H9 (cell line): ENCODE results near the gene FOXF2. TPM values are rescaled to one million over a fixed set of nuclear protein-coding genes. Genes with fewer than 3 reads are reported as not detected.

ENCODE experiments used
- DNase-seq: peaks from one replicate; pipeline ENCODE4 v3.0.0-alpha.2; 2017
- H2AFZ ChIP-seq: one replicate; pipeline ENCODE4 v1.6.1; 2013; ENCODE audit warnings: mild to moderate bottlenecking, low read length, control low read depth, moderate library complexity
- H2AK5ac ChIP-seq: 2 replicates; pipeline ENCODE4 v1.6.1; 2013; ENCODE audit warnings: low read length, control low read depth, mixed read lengths; ENCODE audit not compliant: insufficient read length
- H2BK120ac ChIP-seq: one replicate; pipeline ENCODE4 v1.6.1; 2013; ENCODE audit warnings: low read depth, mild to moderate bottlenecking, low read length, control low read depth, inconsistent platforms; ENCODE audit not compliant: poor library complexity, severe bottlenecking
- H2BK12ac ChIP-seq: 2 replicates; pipeline ENCODE4 v1.6.1; 2013; ENCODE audit warnings: low read length, control low read depth, mixed read lengths, low read depth; ENCODE audit not compliant: insufficient read length
- H2BK15ac ChIP-seq: 2 replicates; pipeline ENCODE4 v1.6.1; 2013; ENCODE audit warnings: low read depth, low read length, control low read depth
- H2BK20ac ChIP-seq: one replicate; pipeline ENCODE4 v1.6.1; 2013; ENCODE audit warnings: low read depth, mild to moderate bottlenecking, low read length, control low read depth, inconsistent platforms; ENCODE audit not compliant: poor library complexity, severe bottlenecking
- H2BK5ac ChIP-seq: 2 replicates; pipeline ENCODE4 v1.6.1; 2013; ENCODE audit warnings: low read length, control low read depth, mixed read lengths; ENCODE audit not compliant: insufficient read length
- H3K14ac ChIP-seq: 2 replicates; pipeline ENCODE4 v1.6.1; 2013; ENCODE audit warnings: low read length, control low read depth; ENCODE audit not compliant: insufficient read depth
- H3K18ac ChIP-seq: 2 replicates; pipeline ENCODE4 v1.6.1; 2013; ENCODE audit warnings: low read depth, mild to moderate bottlenecking, mixed read lengths, low read length, control low read depth; ENCODE audit not compliant: insufficient read length
- H3K23ac ChIP-seq: 2 replicates; pipeline ENCODE4 v1.6.1; 2013; ENCODE audit warnings: low read length, control low read depth, mixed read lengths, low read depth; ENCODE audit not compliant: insufficient read length
- H3K23me2 ChIP-seq: 2 replicates; pipeline ENCODE4 v1.6.1; 2013; ENCODE audit warnings: low read depth, mild to moderate bottlenecking, mixed read lengths, low read length, control low read depth; ENCODE audit not compliant: insufficient read length, poor library complexity, severe bottlenecking
- H3K27ac ChIP-seq: 2 replicates; pipeline ENCODE4 v1.5.1; 2013; ENCODE audit warnings: low read length, control low read depth, mixed read lengths, low read depth; ENCODE audit not compliant: insufficient read length
- H3K27me3 ChIP-seq: 2 replicates; pipeline ENCODE4 v1.6.1; 2013; ENCODE audit warnings: low read length, control low read depth, inconsistent platforms; ENCODE audit not compliant: insufficient read depth
- H3K4ac ChIP-seq: 2 replicates; pipeline ENCODE4 v1.6.1; 2013; ENCODE audit warnings: low read depth, mild to moderate bottlenecking, control low read depth, inconsistent platforms, low read length, moderate library complexity
- H3K4me1 ChIP-seq: 2 replicates; pipeline ENCODE4 v1.6.1; 2013; ENCODE audit warnings: low read length, control low read depth, inconsistent platforms; ENCODE audit not compliant: insufficient read depth
- H3K4me2 ChIP-seq: 2 replicates; pipeline ENCODE4 v1.6.1; 2013; ENCODE audit warnings: low read length, control low read depth, mixed read lengths; ENCODE audit not compliant: insufficient read length, insufficient read depth
- H3K56ac ChIP-seq: 2 replicates; pipeline ENCODE4 v1.6.1; 2013; ENCODE audit warnings: low read depth, mild to moderate bottlenecking, mixed read lengths, low read length, control low read depth; ENCODE audit not compliant: insufficient read length
- H3K79me1 ChIP-seq: 2 replicates; pipeline ENCODE4 v1.6.1; 2013; ENCODE audit warnings: low read depth, mild to moderate bottlenecking, moderate library complexity, low read length, control low read depth, inconsistent platforms; ENCODE audit not compliant: insufficient read depth, poor library complexity, severe bottlenecking
- H3K79me2 ChIP-seq: 2 replicates; pipeline ENCODE4 v1.6.1; 2013; ENCODE audit warnings: low read length, control low read depth, inconsistent platforms; ENCODE audit not compliant: insufficient read depth
- H3K9ac ChIP-seq: 2 replicates; pipeline ENCODE4 v1.6.1; 2013; ENCODE audit warnings: low read length, control low read depth, mixed read lengths; ENCODE audit not compliant: insufficient read length; ENCODE audit errors: extremely low read depth
- H3K9me3 ChIP-seq: one replicate; pipeline ENCODE4 v1.6.1; 2013; ENCODE audit warnings: low read depth, low read length, inconsistent platforms; ENCODE audit not compliant: control insufficient read depth
- H3T11ph ChIP-seq: one replicate; pipeline ENCODE4 v1.6.1; 2013; ENCODE audit warnings: mild to moderate bottlenecking, low read length, control low read depth, inconsistent platforms
- H4K20me1 ChIP-seq: one replicate; pipeline ENCODE4 v1.6.1; 2013; ENCODE audit not compliant: control insufficient read depth, insufficient read length, insufficient read depth
- H4K5ac ChIP-seq: 2 replicates; pipeline ENCODE4 v1.6.1; 2013; ENCODE audit warnings: low read depth, mild to moderate bottlenecking, mixed read lengths, low read length, control low read depth; ENCODE audit not compliant: insufficient read length
- H4K8ac ChIP-seq: replicated peaks from 2 replicates; pipeline ENCODE4 v1.6.1; 2013; ENCODE audit warnings: low read length, control low read depth, mixed read lengths, low read depth; ENCODE audit not compliant: insufficient read length
- H4K91ac ChIP-seq: 2 replicates; pipeline ENCODE4 v1.6.1; 2013; ENCODE audit warnings: low read depth, mild to moderate bottlenecking, moderate library complexity, mixed read lengths, low read length, control low read depth; ENCODE audit not compliant: insufficient read length
- H3K27ac Mint-ChIP-seq, 3 experiments: 2 replicates in 2 of 3; 3 replicates in 1 of 3; pipeline ENCODE4 v1.8.0; 2020 to 2021; ENCODE audit warnings: mixed read lengths in 3 of 3, mild to moderate bottlenecking in 1 of 3, moderate library complexity in 1 of 3
- H3K27me3 Mint-ChIP-seq: 2 replicates; pipeline ENCODE4 v1.8.0; 2021; ENCODE audit warnings: low read depth, mild to moderate bottlenecking, moderate library complexity, mixed read lengths
- H3K36me3 Mint-ChIP-seq, 3 experiments: 2 replicates in 2 of 3; 3 replicates in 1 of 3; pipeline ENCODE4 v1.8.0; 2020 to 2021; ENCODE audit warnings: low read depth in 3 of 3, mixed read lengths in 3 of 3; ENCODE audit not compliant: insufficient read depth in 1 of 3
- H3K4me1 Mint-ChIP-seq, 2 experiments: 2 replicates each; pipeline ENCODE4 v1.8.0; 2020; ENCODE audit warnings: mixed read lengths in 2 of 2
- H3K4me3 Mint-ChIP-seq, 2 experiments: 2 replicates in 1 of 2; 3 replicates in 1 of 2; pipeline ENCODE4 v1.8.0; 2020 to 2021; ENCODE audit warnings: mild to moderate bottlenecking in 2 of 2, mixed read lengths in 2 of 2, moderate library complexity in 1 of 2
- H3K9me3 Mint-ChIP-seq, 2 experiments: 2 replicates in 1 of 2; 3 replicates in 1 of 2; pipeline ENCODE4 v1.8.0; 2020; ENCODE audit warnings: mild to moderate bottlenecking in 2 of 2, mixed read lengths in 2 of 2, moderate library complexity in 1 of 2
- WGBS: extraction: QIAGEN DNeasy Blood & Tissue Kit; methylation state at CpG from one replicate; pipeline ENCODE4 v1.1.7; 2013; ENCODE audit warnings: missing lambda C conversion rate, low lambda C conversion rate, mixed read lengths; ENCODE audit not compliant: insufficient read length; ENCODE audit errors: extremely low coverage; 5-methylcytosine and 5-hydroxymethylcytosine counted together
- total RNA-seq: library from RNA; stranded (reverse); gene quantifications from 2 replicates; pipeline ENCODE4 v1.2.1, GENCODE V29; 2021
- TF ChIP-seq, protein P1 (sequence below): fragments of 200-600 bp; sonication (generic); conservative IDR thresholded peaks from 3 replicates; pipeline ENCODE4 v1.8.0; 2021; ENCODE audit warnings: antibody characterized with exemption, mild to moderate bottlenecking

FOXF2 gene
- total RNA-seq, 1 experiment from 2014 or later, result not detected

DNA sequence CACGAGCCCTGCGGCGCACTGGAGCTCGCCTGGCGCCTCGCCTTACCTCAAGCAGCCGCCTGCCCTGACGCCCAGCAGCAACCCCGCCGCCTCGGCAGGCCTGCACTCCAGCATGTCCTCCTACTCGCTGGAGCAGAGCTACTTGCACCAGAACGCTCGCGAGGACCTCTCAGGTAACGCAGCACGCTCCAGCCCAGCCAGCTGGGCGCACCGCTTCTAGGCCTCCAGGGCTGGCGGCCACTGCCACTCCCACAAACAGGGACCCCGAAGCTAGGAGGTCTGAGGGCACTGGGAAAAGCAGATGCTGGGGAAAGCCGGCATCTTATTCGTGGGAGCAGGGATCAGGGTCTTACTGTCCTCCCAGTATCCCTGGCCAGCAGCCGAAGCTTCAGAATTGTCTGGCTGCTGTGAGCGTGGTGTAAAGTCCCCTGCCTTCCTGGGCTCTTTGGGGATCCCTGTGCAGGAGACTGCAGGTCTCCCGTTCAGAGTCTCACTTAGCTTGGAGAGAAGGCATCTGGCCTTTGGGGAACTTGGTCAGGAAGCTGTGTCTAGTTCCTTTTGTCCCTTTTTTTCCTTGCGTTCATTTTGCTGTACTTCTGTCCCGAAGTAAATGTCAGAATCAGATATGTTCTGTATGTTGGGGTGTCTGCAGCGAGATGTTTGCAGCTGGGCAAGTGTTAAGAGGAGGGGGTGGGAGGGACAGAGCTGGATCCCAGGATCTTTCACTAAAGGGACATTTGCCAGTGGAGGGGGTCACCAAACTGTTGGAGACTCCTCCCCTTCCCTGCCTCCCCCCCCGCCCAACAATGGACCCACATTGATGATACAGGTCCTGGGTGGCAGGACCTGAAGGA, 1.8 kb downstream of the FOXF2 start:
- Histone ChIP-seq H3K9ac (no peak overlapping the region), H3K79me2 (no peaks in the 10 kb centered on the region), H3T11ph (no peak overlapping the region), H3K4ac (no peak overlapping the region), H3K9me3 (no peaks in the 10 kb centered on the region), H2BK5ac (no peak overlapping the region), H3K56ac (no peak overlapping the region), H2AFZ (no peak overlapping the region), H3K27me3 (peaks cover 87% of the 10 kb centered on the region), H4K20me1 (no peaks in the 10 kb centered on the region), H3K79me1 (no peaks in the 10 kb centered on the region), H2BK20ac (no peak overlapping the region), H4K5ac (no peak overlapping the region), H3K14ac (no peak overlapping the region), H3K4me2 (no peak overlapping the region), H3K18ac (no peak overlapping the region), H4K91ac (no peak overlapping the region), H2AK5ac (no peak overlapping the region), H2BK120ac (no peak overlapping the region), H2BK12ac (no peak overlapping the region), H3K23ac (no peak overlapping the region), H4K8ac (no peak overlapping the region), H3K23me2 (peaks cover 3% of the 10 kb centered on the region), H3K4me1 (no peaks in the 10 kb centered on the region), H2BK15ac (no peak overlapping the region), H3K27ac (no peak overlapping the region)
- peak; percentile 62 for DNase-seq
- peaks cover 2 to 10% of the 10 kb centered on the region in 2 experiments; a peak in 3 of 5 replicates for H3K9me3 Mint-ChIP-seq
- TF ChIP-seq, protein P1, sequence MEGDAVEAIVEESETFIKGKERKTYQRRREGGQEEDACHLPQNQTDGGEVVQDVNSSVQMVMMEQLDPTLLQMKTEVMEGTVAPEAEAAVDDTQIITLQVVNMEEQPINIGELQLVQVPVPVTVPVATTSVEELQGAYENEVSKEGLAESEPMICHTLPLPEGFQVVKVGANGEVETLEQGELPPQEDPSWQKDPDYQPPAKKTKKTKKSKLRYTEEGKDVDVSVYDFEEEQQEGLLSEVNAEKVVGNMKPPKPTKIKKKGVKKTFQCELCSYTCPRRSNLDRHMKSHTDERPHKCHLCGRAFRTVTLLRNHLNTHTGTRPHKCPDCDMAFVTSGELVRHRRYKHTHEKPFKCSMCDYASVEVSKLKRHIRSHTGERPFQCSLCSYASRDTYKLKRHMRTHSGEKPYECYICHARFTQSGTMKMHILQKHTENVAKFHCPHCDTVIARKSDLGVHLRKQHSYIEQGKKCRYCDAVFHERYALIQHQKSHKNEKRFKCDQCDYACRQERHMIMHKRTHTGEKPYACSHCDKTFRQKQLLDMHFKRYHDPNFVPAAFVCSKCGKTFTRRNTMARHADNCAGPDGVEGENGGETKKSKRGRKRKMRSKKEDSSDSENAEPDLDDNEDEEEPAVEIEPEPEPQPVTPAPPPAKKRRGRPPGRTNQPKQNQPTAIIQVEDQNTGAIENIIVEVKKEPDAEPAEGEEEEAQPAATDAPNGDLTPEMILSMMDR, result no peak
- H3K36me3 Mint-ChIP-seq, result no peaks in the 10 kb centered on the region
- H3K4me3 Mint-ChIP-seq, result peak overlapping the region; percentile 37 to 66; a peak in 3 of 5 replicates
- H3K27me3 Mint-ChIP-seq, result peaks cover 94% of the 10 kb centered on the region
- WGBS, result no CpG with 5 or more reads among the region's 30 CpGs
- peaks cover 12 to 29% of the 10 kb centered on the region in 2 experiments for H3K4me1 Mint-ChIP-seq
- H3K27ac Mint-ChIP-seq, result no peak overlapping the region
